K562 treated with DMSO at 1 percent for 24 hours (cell line): Measurements from ENCODE around the gene ADIPOR1. TPM values are rescaled to one million over a fixed set of nuclear protein-coding genes. Genes with fewer than 3 reads are reported as not detected.

Source experiments
- total RNA-seq: library from RNA; unstranded; fragments of 300-600 nt; gene quantifications from 2 replicates; pipeline ENCODE4 v1.2.3, GENCODE V29; 2022; ENCODE audit warnings: low read depth; ENCODE audit not compliant: insufficient read depth

ADIPOR1 gene, protein sequence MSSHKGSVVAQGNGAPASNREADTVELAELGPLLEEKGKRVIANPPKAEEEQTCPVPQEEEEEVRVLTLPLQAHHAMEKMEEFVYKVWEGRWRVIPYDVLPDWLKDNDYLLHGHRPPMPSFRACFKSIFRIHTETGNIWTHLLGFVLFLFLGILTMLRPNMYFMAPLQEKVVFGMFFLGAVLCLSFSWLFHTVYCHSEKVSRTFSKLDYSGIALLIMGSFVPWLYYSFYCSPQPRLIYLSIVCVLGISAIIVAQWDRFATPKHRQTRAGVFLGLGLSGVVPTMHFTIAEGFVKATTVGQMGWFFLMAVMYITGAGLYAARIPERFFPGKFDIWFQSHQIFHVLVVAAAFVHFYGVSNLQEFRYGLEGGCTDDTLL
- total RNA-seq, result 118 and 120 TPM in 2 replicates

DNA sequence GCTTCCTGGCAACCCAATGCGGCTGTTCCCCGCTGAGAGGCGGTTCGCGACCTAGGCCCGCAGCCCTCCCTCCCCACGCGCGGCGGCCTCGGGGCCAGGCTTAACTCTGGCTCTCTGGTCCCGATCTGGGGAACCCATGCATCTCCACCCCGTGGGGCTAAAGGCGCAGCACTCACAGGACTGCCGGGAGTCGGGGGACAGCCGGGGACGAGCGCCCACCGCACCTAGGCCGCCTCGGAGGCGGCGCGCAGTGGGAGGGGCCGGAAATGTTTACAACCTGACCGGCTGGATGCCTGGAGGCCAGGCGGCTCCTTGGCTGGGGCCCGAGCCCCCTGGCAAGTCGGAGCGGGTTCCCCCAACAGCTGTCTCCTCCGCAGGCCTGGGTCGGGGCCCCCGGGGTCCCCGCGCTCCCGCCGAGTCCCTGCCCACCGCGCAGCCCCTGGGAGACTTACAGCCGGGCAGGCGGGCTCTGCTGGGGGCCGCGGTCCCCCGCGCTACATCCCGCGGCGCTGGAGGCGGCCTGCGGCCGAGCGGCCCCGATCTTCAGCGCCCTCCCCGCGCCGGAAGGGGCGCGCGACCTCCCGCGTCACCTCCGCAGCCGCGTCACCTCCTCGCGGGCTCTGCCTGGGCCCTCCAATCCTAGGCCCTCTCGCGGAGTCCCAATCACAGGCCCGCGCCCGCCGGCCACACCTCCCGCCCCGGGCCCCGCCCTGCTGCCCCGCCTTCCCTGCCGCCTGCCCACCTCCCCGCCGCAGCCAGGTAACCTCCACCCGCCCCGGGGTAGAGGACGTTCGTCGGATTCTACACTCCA, at the start of gene ADIPOR1:
TSS of gene ADIPOR1 (minus strand) at position 580 of the 811 bp plus-strand sequence. CDS start 7,242 bp downstream, outside the sequence.

DNA sequence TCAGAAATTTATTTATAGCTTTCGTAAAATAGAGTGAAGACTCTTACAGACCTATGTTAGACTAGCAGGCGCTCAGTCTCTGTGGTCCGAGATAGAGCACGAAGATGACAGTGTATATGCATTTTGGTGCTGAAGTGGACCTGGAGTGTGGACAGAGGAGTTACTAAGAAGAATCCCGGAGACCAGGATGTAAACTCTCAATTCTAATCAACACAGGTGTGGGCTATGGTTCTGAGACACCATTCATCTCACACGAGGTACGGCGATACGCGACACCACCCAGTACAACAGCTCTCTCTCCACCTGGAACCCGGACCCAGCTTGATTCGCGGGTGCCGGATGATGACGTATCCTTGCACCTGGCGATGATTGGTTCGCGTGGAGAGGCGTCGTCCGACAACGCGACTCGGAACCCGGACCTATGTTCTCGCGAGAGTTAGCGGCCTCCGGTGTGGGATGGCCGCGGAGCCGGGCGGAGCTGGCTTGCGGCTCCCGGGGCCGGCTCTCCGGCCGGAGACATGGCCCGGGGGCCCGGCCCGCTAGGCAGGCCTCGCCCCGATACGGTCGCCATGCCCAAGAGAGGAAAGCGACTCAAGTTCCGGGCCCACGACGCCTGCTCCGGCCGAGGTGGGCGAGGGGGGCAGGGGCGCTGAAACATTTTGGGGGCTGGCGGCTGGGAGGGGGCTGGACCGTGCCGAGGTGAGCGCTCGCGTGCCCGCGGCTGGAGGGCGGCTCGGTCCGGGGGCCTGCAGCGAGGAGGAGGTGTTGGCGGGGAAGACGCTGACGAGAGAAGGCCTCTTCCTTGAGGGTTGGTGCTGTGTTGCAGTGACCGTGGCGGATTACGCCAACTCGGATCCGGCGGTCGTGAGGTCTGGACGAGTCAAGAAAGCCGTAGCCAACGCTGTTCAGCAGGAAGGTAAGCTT, 49.1 kb upstream of the ADIPOR1 start, which contains the start of gene TMEM183A:
TSS of gene TMEM183A (plus strand) at position 427 of the 924 bp plus-strand sequence. CDS start at position 519, 92 bp downstream.

DNA sequence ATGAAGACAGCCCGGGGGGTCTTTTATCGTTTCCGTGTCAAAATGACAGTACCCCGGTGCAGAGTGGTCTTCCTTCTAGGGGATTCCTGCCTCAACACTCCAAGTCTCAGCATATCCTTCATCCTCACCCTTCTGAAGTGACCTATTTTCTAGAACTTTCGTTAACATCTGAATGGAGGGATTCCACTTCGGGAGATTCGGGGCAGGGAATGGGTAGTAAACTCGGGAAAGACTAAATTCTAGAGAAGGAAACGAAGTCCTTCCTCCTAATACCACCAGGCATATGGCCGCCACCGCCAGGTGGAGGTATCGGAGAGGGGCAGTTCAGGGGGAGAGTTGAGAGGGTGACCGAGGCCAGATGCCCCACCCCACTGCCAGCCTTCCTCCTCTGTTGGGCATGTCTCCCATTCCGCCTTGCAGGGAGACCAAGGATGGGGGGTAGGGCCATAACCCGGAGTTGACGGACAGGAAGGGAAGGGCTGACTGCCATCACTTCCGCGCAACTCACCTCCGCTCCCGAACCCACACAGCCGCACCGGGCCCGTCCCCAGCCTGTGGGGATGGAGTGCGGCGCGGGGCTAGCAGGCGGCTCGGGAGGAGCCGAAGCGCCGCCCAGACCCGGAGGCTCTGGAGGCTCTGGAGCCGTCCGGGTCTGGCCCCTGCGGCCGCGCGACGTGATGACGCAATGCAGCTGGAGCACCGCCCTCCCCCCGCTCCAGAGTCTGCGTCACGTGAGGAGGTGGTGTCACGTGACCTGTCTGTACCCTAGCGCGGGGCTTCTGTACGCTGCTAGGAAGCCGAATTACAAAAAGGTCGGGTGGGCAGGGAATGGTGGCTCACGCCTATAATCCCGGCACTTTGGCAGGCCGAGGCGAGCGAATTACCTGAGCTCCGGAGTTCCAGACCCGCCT, 31.3 kb downstream of the ADIPOR1 start, which contains the start of gene KLHL12:
TSS of gene KLHL12 (minus strand) at position 654 of the 911 bp plus-strand sequence. CDS start 2,072 bp downstream, outside the sequence.

Other genes with a start within 250 kb of the ADIPOR1 start
- 0.03 TPM in 1 of 2 replicates, not detected in the other for gene SYT2, start 247.9 kb downstream of the ADIPOR1 start, total RNA-seq
- gene KDM5B, start 149.9 kb downstream of the ADIPOR1 start, total RNA-seq, result 30.8 and 33.6 TPM in 2 replicates
- 1.7 and 3.2 TPM in 2 replicates for gene PCAT6, start 147.4 kb downstream of the ADIPOR1 start, total RNA-seq
- gene RABIF, start 69.2 kb downstream of the ADIPOR1 start, total RNA-seq, result 21.2 and 23.1 TPM in 2 replicates
- gene KLHL12, start 31.1 kb downstream of the ADIPOR1 start, total RNA-seq, result 23.3 and 24.6 TPM in 2 replicates
- gene CYB5R1, start 8.9 kb upstream of the ADIPOR1 start, total RNA-seq, result 55.0 and 57.7 TPM in 2 replicates
- gene TMEM183A, start 49.1 kb upstream of the ADIPOR1 start, total RNA-seq, result 60.3 and 67.9 TPM in 2 replicates
- gene PPFIA4, start 68.2 kb upstream of the ADIPOR1 start, total RNA-seq, result 2.5 and 5.8 TPM in 2 replicates
- gene MYOG, start 127.7 kb upstream of the ADIPOR1 start, total RNA-seq, result not detected in 2 replicates
- not detected in 2 replicates for gene ADORA1, start 169.4 kb upstream of the ADIPOR1 start, total RNA-seq
- not detected in 2 replicates for gene MYBPH, start 217.5 kb upstream of the ADIPOR1 start, total RNA-seq
- not detected in 2 replicates for gene CHI3L1, start 228.4 kb upstream of the ADIPOR1 start, total RNA-seq